DMS153 (cell line): ENCODE results near the gene ZMAT5.
"Not testable (repeated sequence)": the region's sequence is repeated elsewhere in the genome, so short reads cannot be mapped to it uniquely, and the experiment has no call there.

Source experiments
- DNase-seq: peaks from one replicate; lab custom pipeline; 2025; lab: John Stamatoyannopoulos, UW

The ZMAT5 gene

GRCh38 chr22:29786031-29786430 is 19.2 kb upstream of the ZMAT5 start:
- no peak for DNase-seq

- no peak for DNase-seq
Observed at GRCh38 chr22:29784451-29785361, 17.9 kb upstream of the ZMAT5 start.

GRCh38 chr22:29782061-29782845 is 15.4 kb upstream of the ZMAT5 start:
- DNase-seq = no peak

- DNase-seq = no peak
Observed at GRCh38 chr22:29780748-29781676, 14.2 kb upstream of the ZMAT5 start.

- DNase-seq = no peak
Observed at GRCh38 chr22:29780220-29780619, 13.4 kb upstream of the ZMAT5 start.

GRCh38 chr22:29773233-29773632 is 6.4 kb upstream of the ZMAT5 start:
- DNase-seq = no peak

- DNase-seq = no peak
Observed at GRCh38 chr22:29772170-29772641, 5.4 kb upstream of the ZMAT5 start.

GRCh38 chr22:29769723-29770321 is 3.0 kb upstream of the ZMAT5 start:
- no peak for DNase-seq

- no peak for DNase-seq
Observed at GRCh38 chr22:29768052-29768693, 1.4 kb upstream of the ZMAT5 start.

- DNase-seq = peak; percentile 83
Observed at GRCh38 chr22:29767171-29768051, 604 bp upstream of the ZMAT5 start, which contains the start of gene UQCR10. UQCR10 (plus strand) TSS chr22:29767369; CDS start chr22:29767399, 30 bp downstream.

GRCh38 chr22:29765905-29766631 is 739 bp downstream of the ZMAT5 start:
- DNase-seq = no peak

- peak; percentile 57 for DNase-seq
Observed at GRCh38 chr22:29762263-29762662, 4.5 kb downstream of the ZMAT5 start.

- DNase-seq = no peak
Observed at GRCh38 chr22:29758959-29759358, 7.8 kb downstream of the ZMAT5 start.

GRCh38 chr22:29758068-29758622 is 8.7 kb downstream of the ZMAT5 start:
- DNase-seq = no peak

GRCh38 chr22:29757096-29757495 is 9.7 kb downstream of the ZMAT5 start:
- no peak for DNase-seq

- no peak for DNase-seq
Observed at GRCh38 chr22:29756341-29756740, 10.5 kb downstream of the ZMAT5 start.

GRCh38 chr22:29755889-29756288 is 10.9 kb downstream of the ZMAT5 start:
- DNase-seq = no peak

GRCh38 chr22:29754658-29755395 is 12.0 kb downstream of the ZMAT5 start:
- not testable (repeated sequence) for DNase-seq
